ENCODE measurements around the gene TMEM97.

DNA sequence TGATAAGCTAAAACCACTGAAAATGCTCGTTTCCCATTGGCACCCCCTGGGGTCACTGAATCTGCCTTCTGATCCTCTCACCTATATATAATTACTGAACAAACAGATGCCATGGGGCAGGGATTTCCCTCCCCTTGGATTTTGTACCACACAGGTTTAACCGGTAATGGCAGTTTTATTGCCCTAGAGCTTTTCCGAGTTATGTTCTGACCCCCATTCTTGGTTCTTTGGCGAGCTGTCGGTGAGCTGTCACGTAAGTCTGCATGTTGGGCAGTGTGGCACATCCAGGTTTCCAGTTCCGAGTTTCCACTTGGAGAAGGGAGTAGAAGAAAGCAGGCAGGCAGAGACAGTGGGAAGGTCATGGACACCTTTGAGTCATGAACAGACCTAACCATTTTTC is 7.1 kb downstream of the TMEM97 start:
- TF ChIP-seq POLR2A (IDR thresholded peaks at IDR 0.05; ENCODE audit: low read length) (no peak), GATA1 (IDR thresholded peaks at IDR 0.05; ENCODE audit: low read depth, low read length) (no peak)

Data from erythroblast (primary cell).